ENCODE measurements around the gene KCTD2. TPM values are rescaled to one million over a fixed set of nuclear protein-coding genes. Genes with fewer than 3 reads are reported as not detected.
"Not testable (repeated sequence)": the region's sequence is repeated elsewhere in the genome, so short reads cannot be mapped to it uniquely, and the experiment has no call there.

Gene KCTD2
- total RNA-seq, 1 experiment from 2014 or later, result 14.3 TPM

DNA sequence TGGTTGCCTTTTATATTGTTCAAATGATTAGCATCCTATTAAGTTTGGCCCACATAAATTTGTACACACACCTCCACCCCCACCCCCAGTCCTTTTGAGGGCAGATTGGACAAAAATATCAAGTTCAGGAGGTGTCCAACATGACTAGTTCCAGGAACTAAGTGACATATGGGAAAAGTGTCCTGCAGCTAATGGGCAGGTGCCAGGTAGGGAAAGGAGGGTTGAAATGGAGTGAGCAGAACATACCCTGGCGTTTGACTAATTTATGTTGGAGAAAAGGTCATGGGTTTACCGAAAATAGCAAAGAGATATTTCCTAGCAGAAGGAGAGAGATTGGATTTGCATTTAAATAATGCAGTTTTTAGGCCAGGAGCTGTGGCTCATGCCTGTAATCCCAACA is 4.9 kb downstream of the KCTD2 start:
- no peak for DNase-seq (ENCODE audit: low spot score)

GRCh38 chr17:75059369-75060345 is 12.6 kb downstream of the KCTD2 start:
- no peak for DNase-seq (ENCODE audit: low spot score)

DNA sequence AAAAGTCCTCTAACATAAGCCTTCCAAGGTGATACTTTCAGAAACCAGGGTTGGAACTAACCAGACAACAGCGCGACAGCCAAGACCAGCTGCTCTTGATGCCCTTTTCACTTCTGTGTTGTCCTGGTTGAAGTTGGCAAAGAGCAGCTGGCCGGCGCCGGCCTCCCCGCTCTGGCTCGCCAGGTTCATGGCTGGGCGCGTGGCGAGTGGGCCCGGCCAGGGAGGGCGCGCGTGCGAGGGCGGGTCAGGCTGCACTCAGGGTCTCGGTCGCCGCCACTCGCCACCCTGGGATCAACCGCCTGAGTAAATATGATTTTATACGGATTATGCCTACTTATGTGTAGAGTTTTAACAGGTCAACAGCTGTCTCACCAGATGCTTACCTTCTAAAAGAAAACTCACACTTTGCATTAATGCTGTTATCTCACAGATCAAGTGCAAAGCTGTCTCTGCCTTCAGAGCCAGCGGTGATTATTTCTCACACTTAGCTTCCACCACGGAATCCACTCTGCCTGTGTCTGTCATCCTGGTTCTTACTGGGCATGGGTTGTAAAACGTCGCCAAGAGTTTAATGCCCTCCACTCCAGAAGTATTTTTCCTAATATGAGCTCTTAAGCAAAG is 13.5 kb downstream of the KCTD2 start:
- DNase-seq (ENCODE audit: low spot score), result no peak

DNA sequence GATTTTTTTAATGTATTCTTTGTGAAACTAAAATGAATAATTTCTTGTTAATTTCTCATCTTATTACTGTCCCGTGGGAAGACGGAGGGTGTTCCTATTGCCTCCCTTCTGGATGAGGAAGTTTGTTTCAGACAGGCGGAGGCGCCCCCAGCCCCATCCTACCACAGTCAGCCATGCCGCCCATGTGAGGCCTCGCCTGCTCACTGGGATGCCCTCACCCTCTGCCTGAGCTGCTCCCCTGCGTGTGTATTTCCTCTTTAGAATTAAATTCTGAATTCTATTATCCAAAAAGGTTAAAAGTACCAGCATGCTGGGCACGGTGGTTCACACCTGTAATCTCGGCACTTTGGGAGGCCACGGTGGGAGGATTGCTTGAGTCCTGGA is 14.0 kb downstream of the KCTD2 start:
- no peak for DNase-seq (ENCODE audit: low spot score)

- no peak for DNase-seq (ENCODE audit: low spot score)
Measured at GRCh38 chr17:75061618-75062017, 14.6 kb downstream of the KCTD2 start.

- no peak for DNase-seq (ENCODE audit: low spot score)
Measured at GRCh38 chr17:75063201-75063600, 16.2 kb downstream of the KCTD2 start.

DNA sequence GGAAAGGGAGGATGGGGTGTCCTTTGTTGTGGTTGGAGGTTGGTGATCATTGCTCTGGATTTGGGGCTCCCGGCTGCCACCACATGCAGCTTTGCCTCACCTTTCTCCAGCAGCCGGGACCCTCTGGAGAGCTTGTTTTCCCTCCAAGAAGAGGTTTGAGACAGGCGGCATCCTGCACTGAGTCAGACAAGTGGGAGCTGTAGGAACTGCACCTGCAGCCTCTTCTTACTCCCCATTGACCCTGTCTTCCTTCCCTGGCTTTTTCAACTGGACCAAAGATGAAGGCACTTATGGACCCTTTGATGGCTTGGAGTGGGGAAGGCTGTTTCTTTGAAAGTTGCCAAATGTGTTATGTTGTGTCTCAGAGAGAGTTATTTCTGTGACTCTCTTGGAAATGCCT is 16.6 kb downstream of the KCTD2 start:
- DNase-seq (ENCODE audit: low spot score), result no peak

GRCh38 chr17:75064040-75064439 is 17.0 kb downstream of the KCTD2 start:
- no peak for DNase-seq (ENCODE audit: low spot score)

DNA sequence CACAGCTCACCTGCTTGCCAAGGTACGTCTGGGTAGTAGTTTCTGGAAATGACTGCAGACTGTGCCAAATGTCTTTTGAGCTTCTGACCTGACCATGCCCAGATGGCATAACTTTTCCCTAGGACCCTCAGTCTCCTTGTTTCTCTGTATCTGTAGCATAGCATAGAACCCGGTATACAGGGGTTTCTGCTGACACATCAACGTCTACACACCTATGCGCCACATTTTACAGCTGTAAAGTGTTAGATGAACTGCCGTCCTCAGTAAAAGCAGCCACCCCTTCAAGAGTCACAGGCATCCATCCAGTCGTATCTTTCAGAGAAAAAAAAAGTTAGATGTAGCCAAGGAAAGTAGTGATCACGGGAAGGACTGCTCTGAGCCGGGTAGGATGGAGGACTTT is 17.4 kb downstream of the KCTD2 start:
- no peak for DNase-seq (ENCODE audit: low spot score)

DNA sequence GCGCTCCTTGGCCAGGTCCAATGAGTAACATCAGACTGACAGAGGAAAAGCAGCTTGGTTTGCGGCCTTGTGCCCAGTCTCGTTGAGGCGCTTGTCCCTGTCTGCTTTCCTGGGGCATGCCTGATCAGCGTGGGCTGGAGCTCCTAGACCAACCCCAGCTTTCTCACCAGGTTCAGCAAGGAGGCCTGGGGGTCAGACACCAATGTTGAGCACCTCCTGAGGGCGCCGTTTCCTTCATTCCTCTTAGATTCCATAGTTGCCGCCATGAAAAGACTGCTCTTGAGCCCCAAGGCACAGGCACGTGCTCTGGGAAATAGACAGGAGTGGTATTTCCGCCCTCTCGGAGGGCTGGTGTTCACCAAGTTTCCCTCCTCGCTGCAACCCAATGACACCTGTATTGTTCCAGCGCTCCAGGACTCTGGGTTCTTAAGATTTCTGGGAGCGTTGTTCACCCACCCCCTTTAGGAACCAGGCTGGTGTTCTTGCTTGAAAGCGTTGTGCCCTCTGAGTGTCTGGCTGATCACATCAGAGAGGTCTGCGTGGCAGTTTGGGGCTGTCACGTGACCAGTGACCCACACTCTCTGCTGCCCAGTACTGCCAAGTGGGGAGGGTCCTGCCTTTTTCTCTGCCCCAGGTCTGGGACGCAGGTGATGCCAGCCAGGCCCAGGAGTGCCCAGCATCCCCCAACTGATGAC is 18.0 kb downstream of the KCTD2 start:
- no peak for DNase-seq (ENCODE audit: low spot score)

GRCh38 chr17:75065562-75066151 is 18.6 kb downstream of the KCTD2 start:
- DNase-seq (ENCODE audit: low spot score), result no peak

- peak; percentile 60 for DNase-seq (ENCODE audit: low spot score)
Measured at GRCh38 chr17:75067856-75068255, 20.8 kb downstream of the KCTD2 start.

- no peak for DNase-seq (ENCODE audit: low spot score)
Measured at GRCh38 chr17:75068750-75069149, 21.7 kb downstream of the KCTD2 start.

DNA sequence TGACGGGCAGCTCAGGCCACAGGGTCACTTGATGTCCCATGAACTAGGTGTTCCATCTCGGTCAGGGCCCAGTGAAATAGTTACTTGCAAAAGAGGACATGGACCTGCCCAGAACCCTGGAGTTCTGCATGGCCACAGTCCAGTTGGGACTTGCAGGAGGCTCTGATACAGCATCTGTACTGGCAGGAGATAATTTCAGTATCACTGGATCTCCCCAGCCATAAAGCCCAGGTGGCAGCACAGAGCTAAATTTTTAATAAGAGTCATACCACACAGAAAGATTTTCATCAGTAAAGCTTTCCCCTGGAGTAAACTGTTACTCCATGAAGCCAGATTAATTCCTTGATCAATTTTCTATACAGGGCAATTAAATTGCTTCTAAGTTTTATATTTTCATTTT is 22.8 kb downstream of the KCTD2 start:
- no peak for DNase-seq (ENCODE audit: low spot score)

GRCh38 chr17:75071478-75072271 is 24.6 kb downstream of the KCTD2 start:
- DNase-seq (ENCODE audit: low spot score), result not testable (repeated sequence)

GRCh38 chr17:75072909-75073308 is 25.9 kb downstream of the KCTD2 start:
- DNase-seq (ENCODE audit: low spot score), result not testable (repeated sequence)

DNA sequence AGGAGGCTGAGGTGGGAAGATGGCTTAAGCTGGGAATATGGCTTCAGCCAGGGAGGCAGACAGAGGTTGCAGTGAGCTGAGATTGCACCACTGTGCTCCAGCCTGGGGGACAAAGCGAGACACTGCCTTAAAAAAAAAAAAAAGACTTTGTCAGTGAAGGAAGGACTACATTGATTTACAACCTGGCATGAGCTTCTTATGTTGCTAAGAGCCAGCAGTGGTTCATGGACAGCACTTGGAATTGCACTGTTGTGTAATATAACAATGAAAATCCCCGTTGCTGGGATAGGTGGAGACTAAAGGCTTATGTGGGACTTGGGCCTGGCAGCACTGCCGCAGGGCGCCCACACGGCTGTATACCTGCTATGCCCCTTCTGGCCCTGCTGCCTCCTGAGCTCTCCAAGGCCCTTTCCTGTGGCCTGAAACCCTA is 26.6 kb downstream of the KCTD2 start:
- DNase-seq (ENCODE audit: low spot score), result no peak

DNA sequence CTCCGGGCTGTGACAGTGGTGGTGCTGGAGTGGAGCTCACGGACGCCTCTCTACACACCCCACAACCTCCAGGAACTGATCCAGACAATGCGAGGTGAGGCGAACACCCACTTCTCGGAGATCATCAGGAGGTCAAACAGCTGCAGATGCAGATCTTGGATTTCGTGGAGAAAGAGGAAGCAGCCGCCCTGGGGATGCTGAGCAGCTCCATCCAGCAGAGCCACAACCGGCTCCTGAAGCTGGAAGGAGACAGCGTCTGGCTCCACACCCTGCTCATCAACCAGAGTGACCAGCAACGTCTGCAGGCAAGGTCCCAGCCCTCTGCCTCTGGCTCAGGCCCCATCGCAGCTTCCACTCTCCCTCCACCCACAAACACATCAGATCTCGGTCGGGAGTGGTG is 27.5 kb downstream of the KCTD2 start:
- no peak for DNase-seq (ENCODE audit: low spot score)

DNA sequence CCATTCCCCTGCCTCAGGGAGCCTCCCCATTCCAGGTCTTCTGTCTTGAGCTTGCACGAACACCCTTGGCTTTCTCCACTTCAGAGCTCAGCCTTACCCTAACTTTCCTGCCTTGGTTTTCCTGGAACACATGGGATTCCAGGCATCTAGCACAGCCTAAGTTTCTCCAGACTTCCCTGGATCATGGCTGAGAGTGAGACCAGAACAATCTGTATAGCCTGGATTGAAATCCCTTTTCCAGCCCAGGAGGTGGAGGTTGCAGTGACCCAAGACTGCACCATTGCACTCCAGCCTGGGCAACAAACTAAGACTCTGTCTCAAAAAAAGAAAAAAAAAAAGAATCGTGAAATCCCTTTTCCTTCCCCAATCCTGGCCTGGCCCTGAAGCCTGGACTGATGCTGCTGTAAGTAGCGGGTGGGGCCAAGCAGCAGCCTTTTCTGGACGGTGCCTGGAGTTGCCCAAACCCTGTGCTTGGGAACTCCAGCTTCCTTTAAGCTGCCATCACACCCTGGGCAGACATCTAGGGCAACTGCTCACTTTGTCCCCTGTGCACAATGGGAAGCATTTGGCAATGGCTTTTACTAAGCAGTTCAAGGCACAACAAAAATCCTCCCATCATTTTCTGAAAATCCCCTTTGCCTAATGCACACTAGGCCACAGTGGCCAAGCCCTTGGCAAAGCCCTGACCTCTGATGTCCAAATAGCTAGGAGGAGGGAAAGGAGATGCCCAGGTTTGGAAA is 28.7 kb downstream of the KCTD2 start:
- DNase-seq (ENCODE audit: low spot score), result no peak

- no peak for DNase-seq (ENCODE audit: low spot score)
Measured at GRCh38 chr17:75077072-75077495, 30.1 kb downstream of the KCTD2 start.

Measured in H4 (cell line).